HL-60 (cell line): ENCODE data around the gene CASP6.

Experiments
- DNase-seq, 2 experiments: peaks; one replicate each; pipeline ENCODE4 v3.0.0-alpha.2; 2010 to 2020; ENCODE audit warnings: low read depth in 1 of 2, low spot score in 1 of 2
- H3K27ac ChIP-seq: fragments of 250-450 bp; sonication (Bioruptor Pico); replicated peaks from 2 replicates; pipeline ENCODE4 v1.5.1; 2020; ENCODE audit warnings: mild to moderate bottlenecking, moderate library complexity
- H3K27me3 ChIP-seq: fragments of 250-450 bp; sonication (Bioruptor Pico); 2 replicates; pipeline ENCODE4 v1.5.1; 2021; ENCODE audit warnings: mild to moderate bottlenecking, moderate library complexity; ENCODE audit not compliant: insufficient read depth, poor library complexity, severe bottlenecking
- H3K4me3 ChIP-seq: replicated peaks from 2 replicates; pipeline ENCODE4 v1.5.1; 2011; ENCODE audit warnings: mild to moderate bottlenecking, control low read depth, low read length; ENCODE audit not compliant: insufficient read depth
- CTCF ChIP-seq: IDR thresholded peaks from one replicate; pipeline ENCODE4 v1.5.1; 2011; ENCODE audit warnings: low read length, control low read depth, inconsistent platforms; ENCODE audit not compliant: insufficient read depth
- GABPA ChIP-seq: IDR thresholded peaks from 2 replicates; pipeline ENCODE4 v1.6.1; 2012; ENCODE audit warnings: low read depth
- POLR2AphosphoS5 ChIP-seq: IDR thresholded peaks from 2 replicates; pipeline ENCODE4 v1.6.1; 2012; ENCODE audit warnings: low read depth
- SPI1 ChIP-seq: IDR thresholded peaks from 2 replicates; pipeline ENCODE4 v1.6.1; 2012; ENCODE audit warnings: low read depth, mild to moderate bottlenecking, borderline replicate concordance
- TF ChIP-seq, protein P1 (sequence below): IDR thresholded peaks from 2 replicates; pipeline ENCODE4 v1.6.1; 2012; ENCODE audit warnings: low read depth; ENCODE audit not compliant: insufficient replicate concordance

The CASP6 gene

DNA sequence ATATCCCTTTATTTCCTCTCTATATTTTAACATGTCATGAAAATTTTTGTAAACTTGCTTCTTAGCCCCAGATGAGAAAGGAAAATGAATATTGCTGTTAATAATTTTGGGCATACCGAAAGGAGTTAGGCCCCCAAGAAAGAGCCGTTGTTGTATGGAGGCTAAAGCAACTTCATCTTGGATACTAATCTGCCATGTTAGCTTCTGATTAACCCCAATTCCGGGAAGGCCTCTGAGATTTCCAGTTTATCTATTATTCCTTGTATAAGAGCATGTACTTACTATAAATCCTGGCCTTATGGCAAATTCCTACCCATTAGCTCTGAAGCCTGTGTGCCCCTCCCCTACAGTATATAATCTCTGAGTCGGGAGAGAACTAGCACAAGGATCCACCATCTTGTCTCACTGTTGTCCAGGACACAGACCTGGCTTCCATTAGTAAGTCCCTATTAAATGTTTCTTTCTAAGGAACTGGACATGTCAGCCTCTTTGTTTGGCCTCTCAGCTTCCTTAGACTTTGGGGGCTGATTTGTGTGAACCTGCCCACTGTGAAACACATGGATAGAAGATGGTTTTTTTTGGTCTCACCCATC is 47.5 kb upstream of the CASP6 start:
- Histone ChIP-seq H3K27me3 (no peaks in the 10 kb centered on the region), H3K27ac (no peak overlapping the region), H3K4me3 (no peak overlapping the region)
- TF ChIP-seq, protein P1, sequence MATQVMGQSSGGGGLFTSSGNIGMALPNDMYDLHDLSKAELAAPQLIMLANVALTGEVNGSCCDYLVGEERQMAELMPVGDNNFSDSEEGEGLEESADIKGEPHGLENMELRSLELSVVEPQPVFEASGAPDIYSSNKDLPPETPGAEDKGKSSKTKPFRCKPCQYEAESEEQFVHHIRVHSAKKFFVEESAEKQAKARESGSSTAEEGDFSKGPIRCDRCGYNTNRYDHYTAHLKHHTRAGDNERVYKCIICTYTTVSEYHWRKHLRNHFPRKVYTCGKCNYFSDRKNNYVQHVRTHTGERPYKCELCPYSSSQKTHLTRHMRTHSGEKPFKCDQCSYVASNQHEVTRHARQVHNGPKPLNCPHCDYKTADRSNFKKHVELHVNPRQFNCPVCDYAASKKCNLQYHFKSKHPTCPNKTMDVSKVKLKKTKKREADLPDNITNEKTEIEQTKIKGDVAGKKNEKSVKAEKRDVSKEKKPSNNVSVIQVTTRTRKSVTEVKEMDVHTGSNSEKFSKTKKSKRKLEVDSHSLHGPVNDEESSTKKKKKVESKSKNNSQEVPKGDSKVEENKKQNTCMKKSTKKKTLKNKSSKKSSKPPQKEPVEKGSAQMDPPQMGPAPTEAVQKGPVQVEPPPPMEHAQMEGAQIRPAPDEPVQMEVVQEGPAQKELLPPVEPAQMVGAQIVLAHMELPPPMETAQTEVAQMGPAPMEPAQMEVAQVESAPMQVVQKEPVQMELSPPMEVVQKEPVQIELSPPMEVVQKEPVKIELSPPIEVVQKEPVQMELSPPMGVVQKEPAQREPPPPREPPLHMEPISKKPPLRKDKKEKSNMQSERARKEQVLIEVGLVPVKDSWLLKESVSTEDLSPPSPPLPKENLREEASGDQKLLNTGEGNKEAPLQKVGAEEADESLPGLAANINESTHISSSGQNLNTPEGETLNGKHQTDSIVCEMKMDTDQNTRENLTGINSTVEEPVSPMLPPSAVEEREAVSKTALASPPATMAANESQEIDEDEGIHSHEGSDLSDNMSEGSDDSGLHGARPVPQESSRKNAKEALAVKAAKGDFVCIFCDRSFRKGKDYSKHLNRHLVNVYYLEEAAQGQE, result no peak
- TF ChIP-seq SPI1 (no peak), GABPA (no peak), POLR2AphosphoS5 (no peak), CTCF (no peak)
- DNase-seq, result no peak

DNA sequence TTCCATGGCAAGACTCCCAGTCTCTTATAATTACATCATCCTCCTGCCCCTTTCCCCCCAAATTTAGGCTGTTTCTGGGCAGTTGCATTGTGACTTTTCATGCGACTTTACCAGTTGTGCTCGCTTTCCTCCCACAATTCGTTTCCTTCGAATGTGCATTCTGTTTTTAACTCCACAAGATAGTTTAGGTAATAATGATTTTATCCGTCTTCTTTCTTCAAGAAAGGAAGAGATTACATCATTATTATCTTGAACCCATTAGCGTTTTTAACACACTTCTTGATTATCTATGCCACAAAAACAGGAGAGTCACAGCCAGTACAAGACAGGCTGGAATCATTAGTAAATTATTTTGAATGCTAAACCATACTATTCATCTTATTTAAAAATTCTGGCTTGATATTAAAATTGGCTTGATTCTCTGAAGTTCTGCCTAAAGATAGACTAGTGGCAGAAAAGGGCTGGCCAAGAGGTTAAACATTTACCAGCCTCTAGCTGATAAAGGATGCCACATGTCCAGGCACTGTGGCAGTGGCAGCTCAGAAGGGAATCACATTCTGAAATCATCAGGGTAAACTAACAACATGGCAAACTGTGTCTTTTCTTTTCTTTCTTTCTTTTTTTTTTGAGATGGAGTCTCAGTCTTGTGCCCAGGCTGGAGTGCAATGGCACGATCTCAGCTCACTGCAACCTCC is 46.3 kb upstream of the CASP6 start:
- TF ChIP-seq GABPA, result no peak
- TF ChIP-seq, protein P1, result no peak
- TF ChIP-seq POLR2AphosphoS5, result no peak
- no peak for TF ChIP-seq SPI1
- no peak for TF ChIP-seq CTCF
- no peaks in the 10 kb centered on the region for H3K27me3 ChIP-seq

DNA sequence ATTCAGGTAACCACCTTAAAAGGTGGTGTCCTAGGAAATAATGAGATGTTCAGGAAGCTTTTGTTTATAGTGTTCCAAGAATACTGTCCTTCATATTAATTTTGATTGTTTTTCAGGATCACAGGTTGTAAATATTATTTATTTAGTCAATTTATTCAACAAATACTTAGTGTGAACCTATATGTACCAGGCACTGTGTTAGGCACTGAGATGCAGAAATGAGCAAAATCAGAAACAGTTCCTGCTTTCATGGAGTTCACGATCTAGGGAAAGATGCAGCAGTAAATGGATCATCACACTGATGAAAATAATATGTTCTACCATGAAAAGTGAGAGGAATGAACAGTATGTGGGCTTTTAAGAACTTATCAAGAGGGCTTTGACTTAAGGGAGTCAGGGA is 44.9 kb upstream of the CASP6 start:
- no peak overlapping the region for H3K27ac ChIP-seq
- TF ChIP-seq SPI1 (no peak), GABPA (no peak), POLR2AphosphoS5 (no peak), CTCF (no peak)
- TF ChIP-seq, protein P1, result no peak
- H3K27me3 ChIP-seq, result peaks cover 3% of the 10 kb centered on the region
- H3K4me3 ChIP-seq, result no peak overlapping the region
- DNase-seq, result no peak

More for the DNA sequence above, 46.3 kb upstream of the CASP6 start:
- H3K27ac ChIP-seq, result no peak overlapping the region
- no peak overlapping the region for H3K4me3 ChIP-seq
- DNase-seq, result no peak
